ENCODE data around the gene ACOX3. TPM values are rescaled to one million over a fixed set of nuclear protein-coding genes. Genes with fewer than 3 reads are reported as not detected.

ACOX3 gene
- polyA plus RNA-seq, 1 of the 3 experiments (the other 2 are of a cell fraction) = 8.4 TPM

DNA sequence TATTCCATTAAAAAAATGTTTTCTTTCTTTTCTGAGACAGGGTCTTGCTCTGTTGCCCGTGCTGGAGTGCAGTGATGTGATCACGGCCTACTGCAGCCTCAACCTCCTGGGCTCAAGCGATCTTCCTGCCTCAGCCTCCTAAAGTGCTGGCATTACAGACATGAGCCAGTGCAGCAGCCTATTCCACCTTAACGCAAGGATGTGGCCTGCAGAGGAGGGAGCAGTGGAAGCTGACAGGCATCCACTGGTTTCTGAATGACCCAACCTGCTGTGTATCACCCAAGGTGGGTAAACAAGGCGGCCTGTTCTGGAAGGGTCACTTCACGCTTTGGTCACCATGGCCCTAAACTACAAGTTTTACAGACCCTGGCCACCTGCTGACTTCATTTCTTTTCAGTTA is 60.8 kb downstream of the ACOX3 start (continued):
- TF ChIP-seq, protein P1, sequence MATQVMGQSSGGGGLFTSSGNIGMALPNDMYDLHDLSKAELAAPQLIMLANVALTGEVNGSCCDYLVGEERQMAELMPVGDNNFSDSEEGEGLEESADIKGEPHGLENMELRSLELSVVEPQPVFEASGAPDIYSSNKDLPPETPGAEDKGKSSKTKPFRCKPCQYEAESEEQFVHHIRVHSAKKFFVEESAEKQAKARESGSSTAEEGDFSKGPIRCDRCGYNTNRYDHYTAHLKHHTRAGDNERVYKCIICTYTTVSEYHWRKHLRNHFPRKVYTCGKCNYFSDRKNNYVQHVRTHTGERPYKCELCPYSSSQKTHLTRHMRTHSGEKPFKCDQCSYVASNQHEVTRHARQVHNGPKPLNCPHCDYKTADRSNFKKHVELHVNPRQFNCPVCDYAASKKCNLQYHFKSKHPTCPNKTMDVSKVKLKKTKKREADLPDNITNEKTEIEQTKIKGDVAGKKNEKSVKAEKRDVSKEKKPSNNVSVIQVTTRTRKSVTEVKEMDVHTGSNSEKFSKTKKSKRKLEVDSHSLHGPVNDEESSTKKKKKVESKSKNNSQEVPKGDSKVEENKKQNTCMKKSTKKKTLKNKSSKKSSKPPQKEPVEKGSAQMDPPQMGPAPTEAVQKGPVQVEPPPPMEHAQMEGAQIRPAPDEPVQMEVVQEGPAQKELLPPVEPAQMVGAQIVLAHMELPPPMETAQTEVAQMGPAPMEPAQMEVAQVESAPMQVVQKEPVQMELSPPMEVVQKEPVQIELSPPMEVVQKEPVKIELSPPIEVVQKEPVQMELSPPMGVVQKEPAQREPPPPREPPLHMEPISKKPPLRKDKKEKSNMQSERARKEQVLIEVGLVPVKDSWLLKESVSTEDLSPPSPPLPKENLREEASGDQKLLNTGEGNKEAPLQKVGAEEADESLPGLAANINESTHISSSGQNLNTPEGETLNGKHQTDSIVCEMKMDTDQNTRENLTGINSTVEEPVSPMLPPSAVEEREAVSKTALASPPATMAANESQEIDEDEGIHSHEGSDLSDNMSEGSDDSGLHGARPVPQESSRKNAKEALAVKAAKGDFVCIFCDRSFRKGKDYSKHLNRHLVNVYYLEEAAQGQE (IDR thresholded peaks at IDR 0.05; ENCODE audit: low read depth, low read length) = no peak
- TF ChIP-seq GATA2 (CRISPR knock-in tag; IDR thresholded peaks at IDR 0.05) = no peak
- no peak for TF ChIP-seq RFX5 (IDR thresholded peaks at IDR 0.05; ENCODE audit: low read length)
- no peak for TF ChIP-seq TAF1 (IDR thresholded peaks at IDR 0.05; ENCODE audit: borderline replicate concordance, low read depth, low read length)
- no peak for TF ChIP-seq RAD21 (IDR thresholded peaks at IDR 0.05; ENCODE audit: low read length)
- TF ChIP-seq RCOR1 (IDR thresholded peaks at IDR 0.05; ENCODE audit: low read length) = no peak
- TF ChIP-seq EZH2phosphoT487 (IDR thresholded peaks at IDR 0.05; ENCODE audit: borderline replicate concordance, low read depth) = no peak
- TF ChIP-seq FOSL2 (IDR thresholded peaks at IDR 0.05; ENCODE audit: borderline replicate concordance, low read depth) = no peak

DNA sequence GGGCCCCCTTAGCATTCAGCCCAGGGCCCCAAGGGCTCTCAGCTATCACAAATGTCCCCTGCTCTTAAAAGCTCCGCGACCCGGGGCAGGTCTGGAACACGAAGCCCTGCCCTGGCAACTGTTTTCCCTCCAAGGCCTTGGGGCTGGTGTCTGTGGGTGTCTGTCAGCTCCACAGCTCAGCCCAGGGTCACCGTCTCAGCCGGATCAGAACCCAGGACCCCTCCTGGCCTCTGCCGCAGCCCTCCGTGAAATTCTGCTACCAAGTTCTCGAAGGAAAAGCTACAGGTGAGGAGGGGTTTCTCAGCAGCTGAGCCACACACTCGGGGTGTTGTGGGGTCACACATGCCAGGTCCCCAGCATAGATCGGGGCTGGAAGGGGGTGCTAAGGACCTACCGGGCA is 61.2 kb downstream of the ACOX3 start:
- H4K20me1 ChIP-seq (ENCODE audit: insufficient read depth) = no peaks in the 10 kb centered on the region
- H3K9me3 ChIP-seq = no peaks in the 10 kb centered on the region
- peaks cover 0 to 14% of the 10 kb centered on the region in 2 experiments; a peak in 1 of 4 replicates for H3K4me1 ChIP-seq (ENCODE audit: control insufficient read depth in 1 of 2, insufficient read depth in 2 of 2, low read depth in 1 of 2, low read length in 1 of 2)
- H2AFZ ChIP-seq (ENCODE audit: low read depth) = no peak overlapping the region
- H3K79me2 ChIP-seq (ENCODE audit: insufficient read depth) = no peaks in the 10 kb centered on the region
- H3K36me3 ChIP-seq (replicated peaks in 1 of 2; ENCODE audit: control insufficient read depth in 1 of 2, insufficient read depth in 2 of 2, low read length in 1 of 2) = peaks cover 0 to 7% of the 10 kb centered on the region in 2 experiments
- no peak for TF ChIP-seq EZH2phosphoT487 (IDR thresholded peaks at IDR 0.05; ENCODE audit: borderline replicate concordance, low read depth)
- no peak for TF ChIP-seq MXI1 (IDR thresholded peaks at IDR 0.05; ENCODE audit: low read depth, low read length)
- no peak for TF ChIP-seq NFIC (IDR thresholded peaks at IDR 0.05; ENCODE audit: borderline replicate concordance)
- no peak for TF ChIP-seq RXRA (IDR thresholded peaks at IDR 0.05; ENCODE audit: borderline replicate concordance, low read depth)
- no peak for TF ChIP-seq FOXM1 (IDR thresholded peaks at IDR 0.05; ENCODE audit: low read depth)
- TF ChIP-seq EP300 (IDR thresholded peaks at IDR 0.05; ENCODE audit: borderline replicate concordance in 1 of 2, low read depth in 1 of 2, low read length in 1 of 2) = no peak
- TF ChIP-seq CHD2 (IDR thresholded peaks at IDR 0.05; ENCODE audit: low read length, partially characterized antibody) = no peak
- no peak for TF ChIP-seq PBX3 (IDR thresholded peaks at IDR 0.05)
- no peak for TF ChIP-seq RAD21 (IDR thresholded peaks at IDR 0.05; ENCODE audit: low read length)
- TF ChIP-seq, protein P2, sequence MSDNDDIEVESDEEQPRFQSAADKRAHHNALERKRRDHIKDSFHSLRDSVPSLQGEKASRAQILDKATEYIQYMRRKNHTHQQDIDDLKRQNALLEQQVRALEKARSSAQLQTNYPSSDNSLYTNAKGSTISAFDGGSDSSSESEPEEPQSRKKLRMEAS (IDR thresholded peaks at IDR 0.05; ENCODE audit: low read depth) = no peak
- TF ChIP-seq GABPA (IDR thresholded peaks at IDR 0.05; ENCODE audit: low read depth) = no peak
- TF ChIP-seq TEAD4 (IDR thresholded peaks at IDR 0.05; ENCODE audit: borderline replicate concordance, insufficient read depth) = no peak
- DNase-seq = no peak
- H3K27me3 ChIP-seq (ENCODE audit: insufficient read depth) = no peaks in the 10 kb centered on the region
- no peak overlapping the region for H3K4me2 ChIP-seq
- CTCF ChIA-PET = interaction anchor here (3.2 kb wide), 1 partner anchor 137 kb away, joined by 11 read pairs; no protein-coding TSS in a partner anchor
- no peaks in the 10 kb centered on the region for H3K9me2 ChIP-seq
- POLR2A ChIA-PET = no interaction called here
- no peaks in the 10 kb centered on the region for H3F3A ChIP-seq (replicated peaks; ENCODE audit: insufficient read depth)
- H3K9ac ChIP-seq = no peak overlapping the region
- no peak overlapping the region for H3K4me3 ChIP-seq (ENCODE audit: low read depth in 2 of 2, low read length in 1 of 2)
- 100% methylated on average over 6 of the region's 12 CpGs for WGBS (ENCODE audit: low lambda C conversion rate)
- H3K27ac ChIP-seq (ENCODE audit: low read depth in 2 of 2, low read length in 1 of 2) = no peak overlapping the region
